Kidney (tissue), 14 donors: ENCODE measurements around the gene RYR3. TPM values are rescaled to one million over a fixed set of nuclear protein-coding genes. Genes with fewer than 3 reads are reported as not detected.

Source experiments
- DNase-seq, 5 donors: peaks; one replicate each; pipeline ENCODE4 v3.0.0-alpha.2; 2013 to 2020
- FAIRE-seq: peaks from 2 replicates; lab custom pipeline; 2012; peaks lifted over from hg19 to GRCh38; lab: Jason Lieb, UNC
- H3K27ac ChIP-seq, 2 donors: one replicate each; pipeline ENCODE4 v1.7.0; 2013; ENCODE audit warnings: low read depth in 2 of 2, low read length in 2 of 2, inconsistent platforms in 1 of 2
- H3K27me3 ChIP-seq: one replicate; pipeline ENCODE4 v1.7.1; 2013; ENCODE audit warnings: low read length, inconsistent platforms; ENCODE audit not compliant: control insufficient read depth, insufficient read depth
- H3K36me3 ChIP-seq, 3 donors: one replicate each; pipeline versions ENCODE4 v1.7.0 to v1.7.1; 2013; ENCODE audit warnings: low read length in 3 of 3, control low read depth in 1 of 3, inconsistent platforms in 1 of 3; ENCODE audit not compliant: insufficient read depth in 3 of 3, control insufficient read depth in 2 of 3
- H3K4me1 ChIP-seq, 3 donors: one replicate each; pipeline versions ENCODE4 v1.7.0 to v1.7.1; 2013; ENCODE audit warnings: low read length in 3 of 3, inconsistent platforms in 1 of 3, low read depth in 1 of 3; ENCODE audit not compliant: control insufficient read depth in 2 of 3, insufficient read depth in 2 of 3
- H3K4me3 ChIP-seq, 3 donors: one replicate each; pipeline versions ENCODE4 v1.7.0 to v1.8.1; 2013; ENCODE audit warnings: low read length in 3 of 3, control low read depth in 1 of 3, inconsistent platforms in 1 of 3
- H3K9ac ChIP-seq, 3 donors: one replicate each; pipeline versions ENCODE4 v1.7.0 to v1.7.1; 2013; ENCODE audit warnings: low read length in 3 of 3, control low read depth in 1 of 3, inconsistent platforms in 1 of 3
- H3K9me3 ChIP-seq, 3 donors: one replicate each; pipeline versions ENCODE4 v1.7.0 to v1.7.1; 2013; ENCODE audit warnings: low read length in 3 of 3, control low read depth in 1 of 3, inconsistent platforms in 1 of 3; ENCODE audit not compliant: control insufficient read depth in 2 of 3, insufficient read depth in 1 of 3
- CTCF ChIP-seq: IDR thresholded peaks from 3 replicates; pipeline ENCODE4 v1.5.1; 2012; ENCODE audit warnings: mild to moderate bottlenecking, moderate library complexity, borderline replicate concordance; ENCODE audit not compliant: insufficient read depth; ENCODE audit errors: extremely low read depth
- intact Hi-C: fragments of 100-400 bp; cut with DNase I; formaldehyde crosslinking; loops from one replicate; pipeline ENCODE4 v1.11.1; 2022
- polyA plus RNA-seq: library from polyadenylated mRNA; stranded (reverse); fragments of 350-450 nt; fragmentation: Illumina TruSeq; extraction: RNeasy Lipid Tissue Mini Kit (QIAGEN cat#74804); gene quantifications from one replicate; pipeline ENCODE4 v1.2.3, GENCODE V29; 2014; ENCODE audit warnings: low read depth, low replicate concordance; ENCODE audit not compliant: insufficient read depth
- total RNA-seq: library from RNA; stranded (reverse); fragmentation: NEBNext Ultra II Directional; extraction: Animal tissue kit (Norgen Biotek cat#: 25700); gene quantifications from one replicate; pipeline ENCODE4 v1.2.1, GENCODE V29; 2021
- donor health status: control.
- donor health status: control.
- donor health status: control.
- donor health status: control.
- donor health status: control.
- donor health status: DM: yes; HTN: yes; CAD: no.
- donor health status: Normal renal cell carcinoma (clear cell type).

RYR3 gene
- total and polyA plus RNA-seq, 2 donors from 2014 or later, result 0.90 to 10.5 TPM

DNA sequence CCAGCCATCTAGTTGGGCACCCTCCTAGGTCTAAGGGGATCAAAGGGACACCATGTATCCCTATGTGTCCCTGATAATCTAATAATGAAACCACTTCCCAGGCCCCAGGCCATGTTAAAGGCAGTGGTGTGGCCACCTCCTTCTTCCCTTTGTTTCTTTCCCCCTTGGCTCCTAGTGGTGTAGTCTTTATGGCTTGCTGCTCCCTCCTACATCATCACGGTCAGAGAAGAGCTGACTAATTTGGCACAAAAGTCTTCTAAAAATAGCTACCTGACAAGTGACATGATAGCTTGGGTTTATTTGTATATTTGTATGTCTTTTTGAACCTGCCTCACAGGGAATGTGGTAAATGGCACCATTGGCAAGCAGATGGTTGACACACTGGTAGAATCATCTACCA is 526.5 kb downstream of the RYR3 start:
- Histone ChIP-seq H3K27ac (no peak overlapping the region), H3K4me1 (no peaks in the 10 kb centered on the region), H3K4me3 (no peak overlapping the region), H3K9me3 (no peaks in the 10 kb centered on the region), H3K27me3 (no peaks in the 10 kb centered on the region), H3K9ac (no peak overlapping the region), H3K36me3 (no peaks in the 10 kb centered on the region)
- intact Hi-C loops, result no loop called here
- FAIRE-seq, result no peak
- no peak for DNase-seq
- TF ChIP-seq CTCF, result no peak

DNA sequence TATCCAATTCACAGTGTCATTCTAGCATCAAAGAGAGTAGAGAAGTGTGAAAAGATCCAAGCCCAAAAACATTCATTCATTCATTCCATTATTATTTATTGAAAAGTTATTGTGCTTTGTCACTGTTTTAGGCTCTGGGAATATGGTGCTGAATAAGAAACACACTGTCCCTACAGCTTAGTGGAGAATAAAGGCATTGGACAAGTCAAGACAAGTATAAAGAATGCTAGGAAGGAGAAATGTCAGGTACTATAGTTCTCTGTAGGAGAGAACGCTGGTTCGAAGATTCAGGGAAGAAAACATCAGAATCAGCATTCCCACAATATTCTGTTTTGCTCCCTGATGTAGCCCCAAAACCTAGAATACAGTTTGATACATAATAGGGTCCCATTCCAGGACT is 528.8 kb downstream of the RYR3 start:
- TF ChIP-seq CTCF, result no peak
- no peak overlapping the region for H3K27ac ChIP-seq
- no peak for DNase-seq
- H3K4me3 ChIP-seq, result no peak overlapping the region
- no peak for FAIRE-seq
- H3K4me1 ChIP-seq, result no peaks in the 10 kb centered on the region
- intact Hi-C loops, result no loop called here
- H3K9ac ChIP-seq, result no peak overlapping the region
- no peaks in the 10 kb centered on the region for H3K9me3 ChIP-seq
- H3K27me3 ChIP-seq, result no peaks in the 10 kb centered on the region
- no peaks in the 10 kb centered on the region for H3K36me3 ChIP-seq

DNA sequence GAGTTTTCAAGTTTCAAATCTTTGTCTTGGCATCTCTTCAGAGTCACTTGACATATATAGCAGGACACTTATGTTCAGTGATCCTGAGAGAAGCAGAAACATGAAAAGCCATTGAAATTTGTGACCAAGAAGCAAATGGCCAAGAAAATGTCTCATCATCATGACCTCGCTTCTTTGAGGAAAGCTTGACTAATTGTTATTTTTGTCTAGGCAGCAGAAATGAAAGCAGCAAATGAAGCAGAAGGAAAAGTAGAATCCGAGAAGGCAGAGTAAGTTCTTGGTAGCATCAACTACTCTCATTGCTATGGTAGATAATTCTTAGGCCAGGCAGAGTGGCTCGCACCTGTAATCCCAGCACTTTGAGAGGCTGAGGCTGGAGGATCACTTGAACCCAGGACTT is 529.8 kb downstream of the RYR3 start:
- H3K4me1 ChIP-seq, result no peaks in the 10 kb centered on the region
- no peak for TF ChIP-seq CTCF
- no peaks in the 10 kb centered on the region for H3K36me3 ChIP-seq
- FAIRE-seq, result no peak
- no peak overlapping the region for H3K27ac ChIP-seq
- no peak overlapping the region for H3K9ac ChIP-seq
- no peaks in the 10 kb centered on the region for H3K27me3 ChIP-seq
- intact Hi-C loops, result no loop called here
- DNase-seq, result no peak
- H3K4me3 ChIP-seq, result no peak overlapping the region
- no peaks in the 10 kb centered on the region for H3K9me3 ChIP-seq

DNA sequence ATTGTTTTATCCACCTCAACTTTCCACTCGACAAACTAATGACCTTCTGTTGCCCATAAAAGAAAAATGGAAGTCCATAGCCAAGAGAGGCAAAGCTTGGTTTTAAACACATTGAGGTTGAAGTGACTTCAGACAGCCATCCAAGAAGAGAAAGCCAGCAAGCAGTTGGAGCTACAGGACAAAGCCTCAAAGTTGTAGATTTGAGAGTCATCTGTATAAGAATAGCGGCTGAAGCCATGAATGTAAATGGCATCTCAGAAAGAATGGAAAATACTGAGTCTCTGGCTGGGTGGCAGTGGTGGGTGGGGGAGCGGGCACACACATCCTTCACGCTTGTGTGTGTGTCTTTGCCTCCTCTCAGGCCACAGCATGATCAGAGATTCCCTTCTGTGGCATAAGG is 533.4 kb downstream of the RYR3 start:
- DNase-seq (no peak), FAIRE-seq (no peak)
- H3K36me3 ChIP-seq, result no peaks in the 10 kb centered on the region
- no peaks in the 10 kb centered on the region for H3K27me3 ChIP-seq
- no peak overlapping the region for H3K4me3 ChIP-seq
- no peak overlapping the region for H3K9ac ChIP-seq
- TF ChIP-seq CTCF, result no peak
- intact Hi-C loops, result no loop called here
- H3K27ac ChIP-seq, result no peak overlapping the region
- no peaks in the 10 kb centered on the region for H3K9me3 ChIP-seq
- H3K4me1 ChIP-seq, result no peaks in the 10 kb centered on the region
